Measurements from ENCODE around the gene MBTPS1.

Gene MBTPS1

DNA sequence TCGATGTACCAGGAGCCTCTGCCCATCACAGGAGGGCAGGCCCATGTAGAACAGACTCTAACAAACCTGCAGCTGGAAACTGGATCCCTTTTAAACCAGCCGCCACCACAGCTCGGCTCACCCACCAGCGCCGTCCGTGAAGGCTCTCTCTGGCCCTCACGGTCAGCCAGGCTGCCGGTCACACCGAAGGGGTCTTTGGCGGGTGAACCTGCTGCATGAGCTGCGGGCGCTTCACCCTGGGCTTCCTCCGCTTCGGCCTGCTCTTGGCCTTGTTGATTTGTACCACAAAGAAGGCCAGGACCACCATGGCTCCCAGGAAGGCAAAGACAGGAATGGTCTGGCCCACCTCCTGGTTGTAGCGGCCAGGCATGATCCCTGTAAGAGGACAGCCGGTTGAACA lies 62.5 kb downstream of the MBTPS1 start:
- DNase-seq (ENCODE audit: low read depth in 3 of 3, low spot score in 1 of 3): no peak

- DNase-seq (ENCODE audit: low read depth in 3 of 3, low spot score in 1 of 3): no peak
These were observed 63.5 kb downstream of the MBTPS1 start for GRCh38 chr16:84053237-84053636.

DNA sequence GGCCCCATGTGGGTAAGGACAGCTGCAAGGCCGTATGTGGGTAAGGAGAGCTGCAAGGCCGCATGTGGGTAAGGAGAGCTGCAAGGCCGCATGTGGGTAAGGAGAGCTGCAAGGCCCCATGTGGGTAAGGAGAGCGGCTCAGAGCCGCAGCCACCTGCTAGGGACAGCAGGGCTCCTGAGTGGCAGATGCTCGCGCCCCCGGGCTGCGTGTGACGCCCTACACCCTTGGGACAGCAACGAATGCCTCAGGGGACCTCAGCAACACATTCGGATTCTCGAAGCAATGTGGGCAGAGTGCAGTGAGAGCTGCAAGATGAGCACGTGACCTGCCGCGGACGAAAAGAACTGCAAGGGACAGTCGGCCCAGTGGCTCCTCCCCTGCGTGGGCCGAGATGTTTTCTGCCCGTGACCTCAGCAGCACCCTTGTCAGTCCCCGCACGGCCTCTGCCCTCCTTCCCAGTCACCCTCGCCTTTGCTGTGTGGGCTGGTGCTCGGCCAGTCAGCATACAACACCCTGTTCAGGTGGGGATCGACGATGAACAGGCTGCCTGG lies 64.6 kb downstream of the MBTPS1 start:
- no peak for DNase-seq (ENCODE audit: low read depth in 3 of 3, low spot score in 1 of 3)

- DNase-seq (ENCODE audit: low read depth in 3 of 3, low spot score in 1 of 3): no peak
These were observed 66.4 kb downstream of the MBTPS1 start for GRCh38 chr16:84050316-84050715.

- DNase-seq (ENCODE audit: low read depth in 3 of 3, low spot score in 1 of 3): no peak
These were observed 67.2 kb downstream of the MBTPS1 start for GRCh38 chr16:84049403-84050060.

- DNase-seq (ENCODE audit: low read depth in 3 of 3, low spot score in 1 of 3): no peak
These were observed 67.9 kb downstream of the MBTPS1 start for GRCh38 chr16:84048871-84049270.

DNA sequence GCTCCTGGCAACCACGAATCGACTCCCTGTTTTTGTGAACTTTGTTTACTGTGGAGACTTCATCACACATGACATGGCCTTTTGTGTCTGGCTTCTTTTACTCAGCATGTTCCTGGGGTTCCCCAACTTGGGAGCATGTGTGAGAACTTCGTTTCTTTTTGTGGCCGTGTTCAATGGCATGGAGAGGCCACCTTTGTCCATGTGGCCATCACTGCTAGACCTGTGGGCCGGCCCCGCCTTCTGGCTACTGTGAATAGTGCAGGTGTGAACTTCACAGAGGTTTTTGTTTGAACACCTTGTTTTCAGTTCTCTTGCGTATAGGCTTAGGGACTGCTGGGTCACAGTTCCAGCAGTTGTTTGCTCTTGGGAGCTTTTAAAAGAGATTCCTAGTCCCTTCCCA lies 68.5 kb downstream of the MBTPS1 start:
- DNase-seq (ENCODE audit: low read depth in 3 of 3, low spot score in 1 of 3): no peak

- no peak for DNase-seq (ENCODE audit: low read depth in 3 of 3, low spot score in 1 of 3)
These were observed 69.1 kb downstream of the MBTPS1 start for GRCh38 chr16:84047626-84048025.

- DNase-seq (ENCODE audit: low read depth in 3 of 3, low spot score in 1 of 3): no peak
These were observed 69.5 kb downstream of the MBTPS1 start for GRCh38 chr16:84047206-84047605.

DNA sequence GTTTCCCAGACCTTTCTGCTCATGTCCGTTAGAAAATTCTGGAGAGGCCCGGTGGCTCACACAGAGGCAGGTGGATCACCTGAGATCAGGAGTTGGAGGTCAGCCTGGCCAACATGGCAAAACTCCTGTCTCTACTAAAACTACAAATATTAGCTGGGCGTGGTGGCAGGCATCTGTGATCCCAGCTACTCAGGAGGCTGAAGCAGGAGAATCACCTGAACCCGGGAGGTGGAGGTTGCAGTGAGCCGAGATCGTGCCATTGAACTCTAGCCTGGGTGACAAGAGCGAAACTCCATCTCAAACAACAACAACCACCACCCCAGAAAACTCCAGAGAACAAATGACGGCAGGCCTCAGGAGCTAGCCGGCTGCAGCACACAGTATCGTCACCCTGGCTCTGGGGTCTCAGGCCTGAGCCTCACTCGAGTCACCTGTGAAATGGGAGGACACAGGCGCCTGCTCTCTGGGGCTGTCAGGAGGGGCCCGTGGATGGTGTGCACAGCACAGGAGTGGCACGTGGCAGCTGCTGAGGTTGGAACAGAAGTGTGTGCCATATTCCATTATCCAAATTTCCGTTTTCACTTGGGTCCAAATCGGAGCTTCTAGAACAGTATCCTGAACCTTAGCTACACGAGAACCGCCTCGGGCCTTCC lies 70.8 kb downstream of the MBTPS1 start:
- DNase-seq (ENCODE audit: low read depth in 3 of 3, low spot score in 1 of 3): no peak

- DNase-seq (ENCODE audit: low read depth in 3 of 3, low spot score in 1 of 3): no peak
These were observed 71.5 kb downstream of the MBTPS1 start for GRCh38 chr16:84045001-84045817.

GRCh38 chr16:84044118-84044488 lies 72.6 kb downstream of the MBTPS1 start:
- no peak for DNase-seq (ENCODE audit: low read depth in 3 of 3, low spot score in 1 of 3)

- no peak for DNase-seq (ENCODE audit: low read depth in 3 of 3, low spot score in 1 of 3)
These were observed 73.1 kb downstream of the MBTPS1 start for GRCh38 chr16:84043486-84044117.

DNA sequence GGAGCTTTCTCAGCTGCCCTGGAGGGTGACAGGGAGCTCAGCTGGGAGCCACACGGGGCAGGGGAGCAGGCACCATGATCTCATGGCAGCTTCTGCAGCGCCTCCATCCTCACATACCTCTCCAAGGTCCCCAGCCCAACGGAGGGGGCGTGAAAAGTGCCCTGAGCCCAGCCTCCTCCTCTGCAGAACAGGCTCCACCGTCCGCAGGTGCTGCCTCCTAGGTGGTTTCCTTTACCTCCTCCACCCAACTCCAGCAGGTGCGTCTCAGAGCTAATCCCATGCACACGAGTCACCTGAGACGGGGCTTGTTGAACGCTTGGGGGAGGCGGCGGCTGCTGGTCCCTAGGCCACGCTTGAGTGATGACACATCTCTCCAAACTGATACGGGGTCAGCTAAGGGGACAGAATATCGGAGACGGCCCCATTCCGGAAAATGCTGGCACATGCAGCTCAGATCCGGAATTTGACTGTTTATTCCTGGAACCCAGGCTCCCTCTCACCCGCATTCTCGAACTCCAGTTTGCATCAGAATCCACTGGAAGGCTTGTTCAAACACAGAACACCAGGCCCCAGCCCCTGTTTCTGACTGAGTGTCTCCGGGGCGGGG lies 73.8 kb downstream of the MBTPS1 start:
- DNase-seq (ENCODE audit: low read depth in 3 of 3, low spot score in 1 of 3): no peak

DNA sequence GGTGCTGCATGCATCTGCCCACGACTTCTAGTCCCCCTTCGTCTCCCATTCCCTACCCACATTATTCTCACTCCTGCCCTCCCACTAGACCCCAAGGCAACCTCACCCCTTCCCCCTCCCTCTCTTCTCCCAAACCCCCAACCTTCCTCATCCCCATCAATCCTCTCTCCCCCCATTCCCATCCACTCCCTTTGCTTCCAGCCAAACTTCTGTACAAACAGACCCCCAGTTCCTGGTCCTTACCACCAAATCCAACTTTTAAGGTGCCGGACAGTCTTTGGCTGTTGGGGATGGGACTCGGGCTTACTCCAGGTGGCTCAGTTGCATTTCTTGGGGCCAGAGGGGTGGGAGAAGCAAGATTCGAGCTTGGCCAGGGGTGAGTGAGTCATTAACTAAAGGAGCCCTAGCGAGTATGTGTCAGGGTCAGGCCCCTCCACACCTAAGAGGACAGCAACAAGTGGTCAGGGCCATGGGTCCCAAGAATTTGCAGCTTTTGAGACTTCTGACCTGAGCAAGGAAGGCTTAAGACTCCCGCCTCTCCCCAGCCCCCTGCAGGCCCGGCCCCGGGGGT lies 74.3 kb downstream of the MBTPS1 start, which contains the start of gene SLC38A8:
SLC38A8 (minus strand) TSS at position 488 of the 571 bp plus-strand sequence. CDS start 638 bp downstream, outside the sequence.
- no peak for DNase-seq (ENCODE audit: low read depth in 3 of 3, low spot score in 1 of 3)

DNA sequence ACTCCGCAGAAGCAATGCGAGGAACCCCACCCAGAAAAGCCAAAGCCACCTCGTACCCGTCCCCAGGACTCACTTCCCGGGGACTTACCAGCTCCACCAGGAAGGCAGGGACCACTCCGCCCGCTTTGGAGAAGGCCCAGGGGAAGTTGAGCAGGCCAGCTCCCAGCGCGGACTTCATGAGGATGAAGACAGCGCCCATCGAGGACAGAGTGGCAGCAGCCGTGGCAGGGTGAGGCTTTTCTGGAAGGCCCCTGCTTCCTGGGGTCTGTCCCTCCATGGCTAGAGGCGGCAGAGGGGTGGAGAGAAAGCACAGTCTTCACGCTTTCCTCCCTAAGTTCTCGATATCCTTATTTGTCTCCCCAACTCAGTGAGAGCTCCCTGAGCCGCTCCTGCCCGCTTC lies 74.9 kb downstream of the MBTPS1 start:
- DNase-seq (ENCODE audit: low read depth in 3 of 3, low spot score in 1 of 3): no peak

DNA sequence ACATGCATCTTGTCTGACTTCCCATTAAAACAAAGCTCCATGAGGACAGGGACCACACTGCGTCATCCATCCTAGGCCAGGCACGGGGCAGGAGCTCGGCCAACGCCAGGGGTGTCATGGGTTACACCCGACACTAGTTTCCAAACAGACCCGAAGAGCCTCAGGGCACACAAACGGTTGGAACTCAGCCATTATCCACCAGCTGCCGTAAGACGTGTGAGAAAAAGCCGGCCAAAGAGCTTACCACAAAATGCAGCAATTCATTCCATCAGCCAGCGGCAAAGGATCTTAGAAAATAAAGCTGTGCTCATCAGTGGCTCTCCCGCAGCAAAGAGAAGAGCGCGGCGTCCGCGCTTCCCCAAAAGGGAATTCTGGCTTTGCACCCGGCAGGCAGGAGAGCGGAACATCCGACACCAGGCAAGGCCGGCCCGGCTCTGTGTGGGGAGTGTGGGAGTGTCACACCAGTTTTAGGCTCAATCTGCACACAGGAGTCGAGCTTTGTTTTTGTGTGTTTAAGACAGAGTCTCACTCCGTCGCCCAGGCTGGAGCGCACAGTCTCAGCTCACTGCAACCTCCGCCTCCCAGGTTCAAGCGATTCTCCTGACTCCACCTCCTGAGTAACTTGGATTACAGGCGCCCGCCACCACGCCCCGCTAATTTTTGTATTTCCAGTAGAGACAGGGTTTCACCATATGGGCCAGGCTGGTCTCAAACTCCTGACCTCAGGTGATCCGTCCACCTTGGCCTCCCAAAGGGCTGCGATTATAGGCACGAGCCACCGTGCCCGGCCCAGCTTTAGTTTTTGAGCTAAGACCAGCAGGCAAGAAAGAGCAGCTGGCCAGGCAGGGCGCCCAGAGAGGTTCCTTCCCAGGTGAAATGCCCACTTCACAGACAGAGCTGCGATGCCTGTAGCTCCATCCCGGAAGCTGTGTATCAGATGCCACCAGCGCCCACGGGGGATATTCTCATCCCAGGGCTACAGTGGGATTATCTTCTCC lies 75.6 kb downstream of the MBTPS1 start:
- DNase-seq (ENCODE audit: low read depth in 3 of 3, low spot score in 1 of 3): no peak

GRCh38 chr16:84040226-84040822 lies 76.4 kb downstream of the MBTPS1 start:
- no peak for DNase-seq (ENCODE audit: low read depth in 3 of 3, low spot score in 1 of 3)

- no peak for DNase-seq (ENCODE audit: low read depth in 3 of 3, low spot score in 1 of 3)
These were observed 77.0 kb downstream of the MBTPS1 start for GRCh38 chr16:84039696-84040095.
